NCI-H446 (cell line): Measurements from ENCODE around the gene ST14.

Experiments
- DNase-seq, 2 experiments: peaks; one replicate each; lab custom pipeline; 2025; lab: John Stamatoyannopoulos, UW

Gene ST14

DNA sequence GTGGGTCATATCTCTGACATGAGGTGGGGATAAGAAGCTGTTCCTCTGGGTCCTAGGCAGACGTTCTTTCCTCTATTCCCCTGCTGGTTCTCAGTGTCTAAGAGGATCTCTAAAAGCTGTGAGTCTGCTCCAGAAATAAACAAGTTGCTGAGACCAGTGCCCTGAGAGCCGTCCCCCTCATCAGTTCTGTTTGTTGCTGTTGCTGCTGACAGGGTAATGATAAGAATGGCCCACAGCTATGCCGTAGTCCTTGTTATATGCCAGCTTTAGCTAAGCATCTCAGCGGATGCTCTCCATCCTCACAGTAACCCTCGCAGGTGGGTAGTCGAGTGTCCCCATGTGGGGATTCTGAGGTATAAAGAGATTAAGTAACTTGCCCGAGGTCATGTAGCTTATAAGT lies 23.5 kb upstream of the ST14 start:
- DNase-seq = no peak

DNA sequence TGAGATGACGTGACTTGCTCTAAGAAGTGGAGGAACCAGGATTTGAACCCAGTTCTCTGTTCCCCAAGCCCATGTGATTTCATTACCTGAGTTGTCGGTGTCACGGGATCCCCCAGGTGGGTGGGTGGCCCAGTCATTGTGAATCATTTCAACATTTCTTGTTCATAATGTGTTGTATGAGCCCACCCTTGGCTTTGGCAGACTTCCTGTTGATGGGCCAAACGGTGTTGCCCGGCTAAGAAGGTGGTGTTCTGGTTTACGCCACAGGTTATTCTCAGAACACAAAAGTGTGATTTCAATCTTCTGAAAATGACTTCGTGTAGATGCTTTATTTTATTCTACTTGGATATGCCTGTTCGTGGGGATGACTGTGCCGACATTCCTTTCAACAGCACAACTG lies 21.6 kb upstream of the ST14 start:
- DNase-seq = no peak

DNA sequence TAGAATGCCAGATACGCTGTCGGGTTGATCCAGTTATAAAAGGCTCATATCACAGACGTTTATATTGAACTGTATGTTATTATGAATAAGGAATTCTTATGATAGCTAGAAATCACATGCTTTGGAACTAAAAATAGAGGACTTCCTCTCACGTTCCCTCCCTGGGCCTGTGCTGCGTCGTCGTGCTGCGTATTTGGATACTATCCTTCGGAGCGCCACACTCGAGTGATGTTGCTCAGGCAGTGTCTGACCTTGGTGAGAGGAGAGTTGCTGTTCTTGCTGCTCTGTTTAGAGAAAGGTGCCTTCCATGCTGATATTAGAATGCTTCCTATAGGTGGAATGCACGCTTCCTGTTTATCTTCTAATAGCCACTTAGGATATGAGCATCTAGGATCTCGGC lies 20.2 kb upstream of the ST14 start:
- DNase-seq = no peak

DNA sequence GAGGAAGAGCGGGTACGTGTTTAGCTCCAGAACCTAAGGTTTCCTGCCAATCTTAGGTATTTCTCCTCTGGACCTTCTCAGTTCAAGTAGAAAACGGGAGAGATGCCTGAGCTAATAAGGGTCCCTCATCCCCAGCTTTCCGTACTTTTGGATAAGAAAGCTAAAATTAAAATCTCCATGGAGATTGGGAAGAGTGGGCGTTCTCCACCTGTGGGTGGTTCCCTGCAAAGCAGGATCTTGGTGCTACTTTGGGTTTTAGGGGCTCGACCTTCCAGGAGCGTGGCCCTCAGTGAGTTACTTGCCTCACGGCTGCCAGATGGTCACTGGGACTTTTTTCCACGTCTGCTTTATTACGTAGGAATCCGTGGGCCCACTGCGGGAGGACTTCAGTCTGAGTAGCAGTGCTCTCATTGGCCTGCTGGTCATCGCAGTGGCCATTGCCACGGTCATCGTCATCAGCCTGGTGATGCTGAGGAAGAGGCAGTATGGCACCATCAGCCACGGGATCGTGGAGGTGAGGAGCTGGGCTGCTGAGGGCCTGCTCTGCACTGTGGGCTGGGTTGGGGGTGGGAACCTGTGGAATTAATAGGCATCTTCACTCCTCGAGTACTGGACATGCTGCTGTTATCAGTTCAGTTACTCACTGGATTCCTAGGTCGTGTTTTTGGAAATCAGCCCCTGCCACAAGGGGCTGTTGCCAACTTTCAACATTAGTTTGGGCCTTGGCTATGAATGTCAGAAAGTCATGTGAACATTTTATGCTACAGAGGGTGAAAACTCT lies 17.8 kb upstream of the ST14 start:
- DNase-seq = no peak

DNA sequence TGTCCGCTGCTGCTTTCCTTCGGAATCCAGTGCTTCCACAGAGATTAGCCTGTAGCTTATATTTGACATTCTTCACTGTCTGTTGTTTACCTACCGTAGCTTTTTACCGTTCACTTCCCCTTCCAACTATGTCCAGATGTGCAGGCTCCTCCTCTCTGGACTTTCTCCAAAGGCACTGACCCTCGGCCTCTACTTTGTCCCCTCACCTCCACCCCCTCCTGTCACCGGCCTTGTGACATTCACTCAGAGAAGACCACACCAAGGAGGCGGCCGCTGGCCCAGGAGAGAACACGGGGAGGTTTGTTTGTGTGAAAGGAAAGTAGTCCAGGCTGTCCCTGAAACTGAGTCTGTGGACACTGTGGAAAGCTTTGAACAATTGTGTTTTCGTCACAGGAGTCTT lies 15.4 kb upstream of the ST14 start:
- no peak for DNase-seq

DNA sequence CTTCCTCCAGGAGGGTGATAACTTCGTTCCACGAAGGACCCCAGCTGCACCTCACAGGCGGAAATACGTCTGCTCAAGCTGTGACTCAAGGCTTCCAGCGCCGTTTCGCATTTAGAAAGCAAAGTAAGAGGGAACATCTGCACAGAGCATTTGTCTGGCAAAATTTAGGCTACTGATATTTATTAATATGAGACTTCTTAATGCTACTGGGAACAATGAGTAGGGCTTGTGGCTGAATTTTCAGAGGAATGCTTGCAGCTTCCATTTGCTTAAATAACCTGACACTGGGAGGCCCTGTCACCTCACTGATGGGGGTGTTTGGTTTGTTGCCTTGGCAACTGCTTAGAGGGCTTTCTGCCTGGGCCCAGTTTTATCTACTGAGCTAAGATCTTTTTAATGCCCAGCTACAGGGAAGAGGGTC lies 14.7 kb upstream of the ST14 start:
- no peak for DNase-seq

DNA sequence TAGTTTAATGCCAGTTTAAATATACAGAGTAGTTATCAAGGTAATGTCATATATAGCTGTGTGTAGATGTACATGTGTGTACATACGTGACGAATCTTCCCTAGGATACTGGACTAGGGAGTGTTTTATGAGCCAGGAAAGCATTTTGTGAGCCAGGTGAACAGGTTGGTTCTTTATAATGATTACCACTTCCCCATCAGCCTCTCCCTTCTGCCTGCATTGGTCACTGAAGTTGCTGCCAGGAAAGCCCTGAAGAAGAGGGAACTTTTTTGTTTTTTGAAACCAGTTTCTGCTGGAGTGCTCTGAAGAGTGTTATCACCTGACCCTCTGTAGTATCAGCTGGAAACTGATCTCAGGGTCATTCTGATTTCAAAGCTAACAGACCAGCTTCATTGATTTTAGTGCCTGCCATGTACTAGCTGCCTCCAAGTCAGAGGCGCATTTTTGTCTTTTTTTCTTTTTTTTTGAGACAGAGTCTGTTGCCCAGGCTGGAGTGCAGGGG lies 14.2 kb upstream of the ST14 start:
- DNase-seq = no peak

DNA sequence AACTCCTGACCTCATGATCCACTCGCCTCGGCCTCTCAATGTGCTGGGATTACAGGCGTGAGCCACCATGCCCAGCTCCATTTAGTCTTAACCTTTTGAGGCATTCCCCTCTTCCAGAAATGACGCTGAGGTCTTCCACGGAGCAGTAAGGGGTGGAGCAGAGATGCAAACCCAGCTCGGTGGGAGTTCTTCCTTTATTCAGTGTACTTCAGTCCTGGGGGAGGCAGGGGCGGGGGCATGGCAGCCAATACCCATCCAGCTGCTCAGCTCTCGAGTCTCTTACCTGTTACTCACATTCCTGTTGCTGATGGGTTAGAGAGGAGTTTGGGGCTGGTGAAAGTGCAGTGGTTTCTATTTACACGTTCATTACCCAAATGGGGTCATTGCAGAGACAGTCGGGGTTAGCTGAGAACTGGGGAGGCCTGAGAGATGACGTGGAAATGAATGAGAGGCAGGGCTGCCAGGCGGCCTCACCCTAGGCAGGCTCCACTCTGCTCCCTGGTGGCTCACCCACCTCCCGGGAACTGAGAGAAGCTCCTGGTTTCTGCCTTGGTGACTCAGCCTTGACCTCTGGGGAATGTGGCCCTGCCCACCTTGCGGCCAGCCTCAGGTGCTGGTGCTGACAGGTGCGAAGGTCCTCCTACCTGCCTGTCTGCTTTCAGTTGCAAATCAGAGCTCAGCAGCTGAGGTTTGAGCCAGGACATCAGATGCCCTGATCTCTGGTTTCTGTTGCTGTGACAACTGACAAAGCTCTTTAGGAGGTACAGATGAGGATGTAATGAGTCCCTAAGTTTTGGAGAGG lies 13.4 kb upstream of the ST14 start:
- no peak for DNase-seq

DNA sequence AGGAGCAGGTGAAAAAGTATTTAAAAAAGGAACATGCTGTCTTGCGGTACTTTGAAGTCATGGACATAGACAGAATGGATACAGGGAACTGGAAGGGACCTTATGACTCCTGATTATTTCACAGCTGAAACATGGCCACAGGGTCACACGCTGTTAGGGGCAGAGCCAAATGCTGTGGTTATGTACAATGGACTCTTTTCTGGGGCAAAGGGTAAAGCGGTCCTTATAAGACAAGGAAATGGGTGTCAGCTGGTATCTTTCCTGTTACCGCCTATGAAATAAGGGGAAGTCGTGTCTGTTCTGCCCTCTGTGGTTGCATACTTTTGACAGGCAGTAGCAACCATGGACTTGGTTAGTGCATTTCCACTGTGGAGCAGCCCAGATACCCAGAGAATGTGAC lies 12.8 kb upstream of the ST14 start:
- DNase-seq = no peak

DNA sequence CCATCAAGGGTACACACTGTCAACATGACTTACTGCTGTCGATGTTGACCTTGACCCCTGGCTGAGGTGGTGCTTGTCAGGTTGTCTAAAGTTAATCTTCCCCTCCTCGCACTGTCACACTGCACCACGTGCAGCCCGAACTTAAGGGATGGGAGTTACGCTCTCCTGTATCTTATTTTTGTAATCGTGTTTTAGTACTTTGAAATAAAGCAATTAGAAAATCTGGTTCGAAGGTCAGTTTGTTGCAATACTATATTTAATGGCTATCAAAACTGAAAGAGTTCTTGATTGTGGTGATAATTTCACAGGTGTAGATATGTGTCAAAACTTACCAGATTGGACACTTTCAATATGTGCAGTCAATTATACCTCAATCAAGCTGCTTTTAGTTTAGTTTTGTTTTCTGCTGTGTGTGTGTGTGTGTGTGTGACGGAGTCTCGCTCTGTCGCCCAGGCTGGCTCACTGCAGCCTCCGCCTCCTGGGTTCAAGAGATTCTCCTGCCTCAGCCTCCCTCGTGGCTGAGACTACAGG lies 10.7 kb upstream of the ST14 start:
- DNase-seq = no peak

DNA sequence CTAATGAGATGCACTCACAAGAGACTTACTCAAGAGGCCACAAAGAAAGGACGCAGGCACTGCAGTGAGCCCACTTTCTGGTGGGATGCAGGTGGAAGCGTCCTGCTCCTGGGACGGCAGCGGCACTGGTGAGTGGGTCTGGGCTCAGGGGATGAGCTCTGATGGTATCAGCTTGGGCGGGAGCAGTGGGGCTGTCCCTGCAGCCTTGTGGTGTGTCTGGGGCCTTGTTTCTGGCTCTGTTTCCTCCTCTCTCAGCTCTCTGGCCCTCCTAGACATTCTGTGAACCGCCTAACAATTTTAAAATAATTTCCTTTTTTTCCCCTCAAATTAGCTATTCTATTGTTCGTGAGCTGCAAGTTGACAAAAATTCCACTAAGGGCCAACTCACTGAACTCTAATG lies 8.8 kb upstream of the ST14 start:
- no peak for DNase-seq

DNA sequence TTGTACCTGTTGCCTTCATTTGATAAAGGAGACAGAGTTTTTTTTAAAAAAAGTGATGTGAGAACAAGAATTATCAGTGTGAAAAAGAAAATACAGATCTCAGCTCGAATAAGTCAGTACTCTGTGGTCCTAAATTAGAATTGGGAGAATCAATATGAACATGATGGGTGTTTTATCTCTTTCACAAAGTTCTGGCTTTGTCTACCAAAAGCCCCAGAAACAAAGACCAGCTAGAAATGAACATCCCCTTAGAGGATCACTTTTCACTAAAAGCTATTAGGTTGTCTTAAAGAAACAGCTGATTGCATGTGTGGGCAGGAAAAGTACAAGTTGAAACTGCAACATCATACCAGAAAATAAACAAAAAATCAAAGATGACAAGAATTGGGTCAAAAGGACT lies 8.4 kb upstream of the ST14 start:
- DNase-seq = no peak

DNA sequence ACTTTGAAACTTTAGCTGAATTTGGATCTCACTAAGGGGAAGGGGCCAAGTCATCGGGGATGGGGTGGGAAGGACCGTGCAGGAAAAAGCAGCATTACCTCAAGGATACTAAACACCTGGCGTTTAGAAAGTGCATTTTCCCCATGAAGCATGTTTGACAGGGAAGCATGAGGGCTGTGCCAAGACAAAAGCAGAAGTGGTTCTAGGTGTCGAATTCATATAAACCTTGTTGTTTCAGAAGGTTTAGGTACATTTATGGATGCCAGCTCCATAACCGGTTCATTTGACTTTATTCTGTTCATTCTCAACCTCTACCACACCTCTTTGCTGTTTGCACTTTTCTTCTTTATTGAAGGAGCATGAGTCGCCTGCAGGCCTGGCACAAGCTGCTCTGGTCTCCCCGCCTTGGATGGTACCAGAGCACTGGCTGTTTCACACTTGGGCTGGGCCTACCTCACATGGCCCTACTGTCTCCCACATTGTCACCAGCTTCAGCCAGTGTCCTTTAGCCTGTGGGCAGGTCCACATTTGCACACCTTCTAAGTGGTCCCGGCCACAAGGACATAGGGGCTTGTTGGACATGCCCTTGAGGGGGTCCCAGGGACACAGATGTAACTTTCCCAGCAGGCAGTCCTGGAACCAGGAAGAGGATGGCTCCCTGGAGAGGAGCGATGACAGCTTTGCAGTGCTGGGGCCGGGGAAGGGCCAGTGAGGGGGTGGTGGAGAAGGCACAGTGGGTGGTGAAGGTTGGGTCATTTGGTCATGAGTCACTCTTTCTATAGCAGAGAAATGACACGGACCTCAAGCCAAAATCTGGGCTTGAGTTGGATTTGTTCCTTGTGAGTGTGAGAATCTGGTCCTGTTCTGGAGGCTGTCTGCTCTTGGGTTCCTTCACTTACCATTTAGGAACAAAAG lies 3.2 kb upstream of the ST14 start:
- DNase-seq = no peak

DNA sequence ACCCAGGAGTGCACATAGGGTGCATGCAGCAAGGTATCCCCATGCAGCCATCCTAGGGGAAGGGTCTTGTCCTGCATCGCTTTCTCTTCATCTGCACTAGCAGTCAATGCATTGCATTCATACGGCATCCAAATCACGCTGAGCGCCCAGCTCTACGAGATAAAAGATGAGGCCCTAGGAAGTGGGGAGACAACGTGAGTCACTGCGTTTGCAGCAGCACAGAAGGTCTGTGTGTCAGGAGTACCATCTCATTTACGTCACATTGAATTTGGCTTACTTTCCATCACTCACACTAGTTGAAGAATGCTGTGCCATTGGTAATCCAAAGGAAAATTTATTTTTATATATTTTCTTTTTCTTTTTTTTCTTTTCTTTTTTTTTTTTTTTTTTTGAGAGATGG lies 2.5 kb upstream of the ST14 start:
- no peak for DNase-seq

DNA sequence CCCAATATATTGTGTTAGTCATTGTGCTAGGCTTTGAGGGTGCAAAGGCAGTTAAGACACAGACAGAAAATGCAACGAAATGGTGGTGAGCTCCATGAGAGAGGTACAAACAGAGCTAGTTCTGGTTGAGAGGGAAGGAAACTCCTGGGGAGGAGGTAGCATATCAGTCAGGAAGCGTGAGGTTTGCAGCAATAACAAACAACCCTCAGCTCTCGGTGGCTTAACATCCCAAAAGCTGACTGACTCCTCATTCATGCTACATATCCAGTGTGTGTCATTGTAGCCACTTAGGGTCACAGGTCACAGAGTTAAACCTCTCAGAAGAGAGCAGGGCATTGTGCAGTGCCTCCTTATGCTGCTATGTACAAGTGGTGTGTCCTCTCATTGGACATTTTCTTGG lies 1.7 kb upstream of the ST14 start:
- no peak for DNase-seq

DNA sequence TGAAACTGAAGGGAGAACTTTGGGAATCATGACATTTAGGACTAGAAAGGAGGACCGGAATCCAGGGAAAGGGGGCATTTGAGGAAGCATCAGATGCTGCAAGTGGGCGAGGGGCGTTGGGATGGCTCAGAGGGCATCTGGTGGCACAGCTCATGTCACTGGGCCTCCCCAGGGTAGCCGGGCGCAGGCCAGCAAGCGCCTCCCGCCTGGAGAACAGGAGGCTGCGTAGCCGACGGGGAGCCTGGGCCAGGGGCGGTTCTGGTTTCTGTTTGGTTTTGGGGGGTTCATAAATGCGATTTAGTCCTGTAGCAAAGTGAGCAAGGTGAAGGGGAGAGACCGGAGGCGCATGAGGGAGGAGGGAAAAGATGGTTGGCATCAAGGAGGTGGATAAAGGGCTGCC lies 443 bp upstream of the ST14 start:
- DNase-seq = no peak

DNA sequence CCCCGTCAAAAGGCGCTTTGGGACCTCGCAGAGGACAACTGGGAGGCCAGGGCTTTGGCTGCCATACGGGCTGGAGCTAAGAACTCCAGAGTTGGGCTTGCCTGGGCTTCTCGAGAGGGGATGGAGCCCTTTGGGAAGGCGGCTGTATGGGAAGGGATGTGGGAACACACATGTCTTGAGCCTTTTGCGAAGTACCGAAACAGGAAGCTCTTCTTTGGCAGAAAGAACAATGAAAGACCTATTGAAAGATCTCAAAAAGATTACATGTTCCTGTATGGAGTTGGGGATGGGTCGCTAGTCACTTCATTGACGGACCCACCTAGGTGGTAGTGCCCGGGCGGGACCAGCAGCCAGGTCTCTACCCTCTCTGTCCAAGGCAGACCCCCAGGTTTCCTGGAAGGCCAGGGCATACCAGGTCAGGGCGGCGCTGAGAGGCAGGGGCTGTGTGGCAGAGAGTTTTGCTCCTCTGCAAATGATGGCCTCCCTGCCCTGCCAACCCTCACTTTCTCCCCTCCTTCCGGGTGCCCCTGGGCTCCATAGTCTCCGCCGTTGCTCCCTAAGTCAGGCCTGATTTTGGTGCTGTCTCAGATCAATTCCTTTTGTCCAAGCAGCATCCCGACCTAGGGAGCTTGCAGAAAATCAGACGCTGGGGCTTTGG lies 1.0 kb downstream of the ST14 start:
- DNase-seq = no peak

DNA sequence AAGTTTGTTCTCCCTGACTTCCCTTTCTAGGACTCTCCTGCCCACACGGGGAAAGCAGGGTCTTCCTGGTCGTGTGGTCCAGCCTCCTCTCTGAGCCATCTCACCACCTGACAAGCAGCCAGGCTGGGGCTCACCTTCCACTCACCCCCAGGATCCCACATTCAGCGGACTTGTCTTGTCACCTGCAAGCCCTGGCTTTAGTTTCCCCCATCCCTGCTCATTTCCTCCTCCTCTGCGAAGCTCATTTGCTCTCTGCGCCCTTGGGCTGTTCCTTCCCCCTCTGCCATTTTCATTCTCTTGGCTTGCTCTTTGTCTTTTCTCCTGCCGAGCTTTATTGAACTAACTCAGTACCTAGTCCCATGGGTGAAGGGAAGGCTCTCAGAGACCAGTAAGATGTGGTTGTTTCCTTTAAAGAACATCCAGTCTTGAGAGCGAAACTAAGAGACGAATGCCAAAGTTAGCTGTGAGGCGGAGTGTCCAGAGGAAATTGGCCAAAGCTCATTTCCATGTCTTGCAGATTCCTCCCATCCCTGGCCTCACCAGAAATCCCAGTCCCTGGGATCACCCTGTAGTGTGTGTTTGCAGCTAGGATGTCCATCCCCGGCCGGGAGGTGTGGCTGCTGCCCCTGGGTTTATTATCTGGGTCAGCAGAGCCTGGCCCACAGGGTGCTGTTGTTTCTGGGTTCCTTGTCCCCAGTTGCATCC lies 2.0 kb downstream of the ST14 start:
- DNase-seq = no peak

DNA sequence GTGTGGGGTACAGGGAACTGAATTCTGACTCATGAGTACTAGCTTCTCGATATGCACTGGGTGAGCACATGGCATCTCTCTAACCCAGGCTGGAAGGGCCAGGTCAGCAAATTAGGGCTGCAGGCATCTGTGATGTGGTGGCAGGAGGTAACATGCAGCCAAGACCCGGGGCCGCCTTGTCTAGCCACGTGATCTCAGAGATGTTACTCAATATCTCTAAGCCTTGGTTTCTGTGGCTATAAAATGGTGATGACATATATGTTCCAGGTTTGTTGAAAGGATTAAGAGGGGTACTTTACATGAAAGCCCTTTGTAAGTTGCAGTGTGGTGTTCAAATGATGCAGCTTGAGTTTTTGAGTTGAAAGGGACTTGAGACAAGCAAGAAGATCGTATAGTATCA lies 3.2 kb downstream of the ST14 start:
- DNase-seq = no peak

DNA sequence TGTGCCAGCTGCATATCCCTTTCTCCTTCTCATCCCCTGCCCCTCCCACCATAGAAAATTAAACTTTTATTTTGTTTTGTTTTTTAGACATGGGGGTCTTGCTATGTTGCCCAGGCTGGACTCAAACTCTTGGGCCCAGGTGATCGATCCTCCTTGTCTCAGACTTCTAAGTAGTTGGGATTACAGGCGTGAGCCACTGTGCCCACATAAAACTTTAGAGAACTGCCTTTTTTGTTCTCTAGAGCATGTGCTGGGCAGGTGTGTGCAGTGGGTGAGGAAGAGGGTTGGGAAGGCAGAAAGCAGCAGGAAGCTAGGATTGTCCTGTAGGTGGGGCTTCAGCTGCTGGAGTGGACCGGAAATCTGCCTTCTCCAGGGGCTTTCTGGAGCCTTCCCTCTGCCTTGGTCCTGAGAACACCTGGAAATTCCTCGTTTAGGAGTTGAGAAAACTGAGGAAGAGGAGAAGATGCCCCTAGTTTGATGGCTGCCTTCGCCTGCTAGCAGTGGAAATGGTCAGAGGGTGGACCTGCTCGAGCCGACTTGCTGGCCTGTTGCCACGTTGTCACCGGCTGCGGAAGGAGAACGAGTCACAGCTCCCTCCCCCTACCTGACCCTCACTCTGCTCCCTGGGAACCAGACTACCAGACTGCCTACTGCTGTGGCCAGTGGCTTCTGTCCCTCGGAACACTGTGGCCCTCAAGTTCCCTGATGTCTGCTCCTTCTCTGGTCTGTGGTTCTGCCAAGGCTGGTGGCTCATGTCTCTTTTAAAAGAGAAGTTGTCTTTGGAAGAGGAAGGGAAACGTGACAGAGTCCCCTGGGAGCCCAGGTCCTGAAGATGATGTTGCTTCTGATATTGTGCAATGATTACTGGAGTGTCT lies 4.0 kb downstream of the ST14 start:
- DNase-seq = no peak
